ENCODE results near the gene SIRT3.

SIRT3 gene

DNA sequence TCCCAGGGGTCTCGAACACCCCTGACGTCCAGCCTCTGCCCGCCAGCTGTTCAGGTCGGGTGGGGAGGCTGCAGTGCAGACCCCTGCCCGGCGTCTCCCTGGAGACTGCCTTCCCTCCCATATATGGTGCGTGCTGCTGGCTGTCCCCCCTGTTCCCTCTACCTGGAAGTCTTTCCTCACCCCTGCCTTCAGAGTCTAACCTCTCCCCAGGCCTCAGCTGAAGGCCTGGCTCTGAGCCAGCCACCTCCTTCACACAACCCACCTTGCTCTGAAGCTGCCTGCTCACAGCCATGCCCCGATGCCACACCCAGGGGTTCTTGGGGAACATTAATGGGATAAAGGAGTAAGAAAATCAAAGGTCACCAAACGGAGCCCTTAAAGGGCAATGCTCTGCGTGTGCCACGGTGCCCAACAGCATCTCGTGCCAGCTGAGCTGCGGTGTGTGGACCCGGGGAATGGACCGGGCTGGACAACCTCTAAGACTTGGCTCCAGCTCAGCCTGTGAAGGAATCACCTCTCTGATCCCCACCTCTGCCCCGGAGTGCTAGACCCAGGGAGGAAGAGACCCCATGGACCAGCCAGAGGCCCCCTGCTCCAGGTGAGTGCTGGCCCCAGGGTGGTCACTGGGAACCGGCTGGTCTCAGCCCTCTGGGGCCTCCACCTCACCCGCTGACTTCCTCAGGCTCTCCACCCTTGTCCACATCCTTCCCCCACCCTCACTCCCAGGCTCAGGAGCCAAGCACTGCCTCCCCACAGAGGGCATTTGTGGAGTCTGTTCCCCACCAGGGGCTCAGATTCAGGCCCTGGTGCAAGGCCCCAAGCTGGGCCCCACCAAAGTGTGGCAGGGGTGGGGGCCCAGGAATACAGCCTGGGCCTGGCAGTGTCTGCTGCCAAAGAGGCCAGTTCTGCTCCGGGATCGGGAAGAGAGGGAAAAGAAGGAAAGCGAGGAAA is 42.1 kb upstream of the SIRT3 start, which contains the start of gene NLRP6:
Gene NLRP6, plus strand, starts transcription at position 407 of the 951 bp plus-strand sequence. Its CDS starts 163 bp downstream, at position 570.
- DNase-seq (ENCODE audit: low read depth): no peak
- TF ChIP-seq, protein P1, sequence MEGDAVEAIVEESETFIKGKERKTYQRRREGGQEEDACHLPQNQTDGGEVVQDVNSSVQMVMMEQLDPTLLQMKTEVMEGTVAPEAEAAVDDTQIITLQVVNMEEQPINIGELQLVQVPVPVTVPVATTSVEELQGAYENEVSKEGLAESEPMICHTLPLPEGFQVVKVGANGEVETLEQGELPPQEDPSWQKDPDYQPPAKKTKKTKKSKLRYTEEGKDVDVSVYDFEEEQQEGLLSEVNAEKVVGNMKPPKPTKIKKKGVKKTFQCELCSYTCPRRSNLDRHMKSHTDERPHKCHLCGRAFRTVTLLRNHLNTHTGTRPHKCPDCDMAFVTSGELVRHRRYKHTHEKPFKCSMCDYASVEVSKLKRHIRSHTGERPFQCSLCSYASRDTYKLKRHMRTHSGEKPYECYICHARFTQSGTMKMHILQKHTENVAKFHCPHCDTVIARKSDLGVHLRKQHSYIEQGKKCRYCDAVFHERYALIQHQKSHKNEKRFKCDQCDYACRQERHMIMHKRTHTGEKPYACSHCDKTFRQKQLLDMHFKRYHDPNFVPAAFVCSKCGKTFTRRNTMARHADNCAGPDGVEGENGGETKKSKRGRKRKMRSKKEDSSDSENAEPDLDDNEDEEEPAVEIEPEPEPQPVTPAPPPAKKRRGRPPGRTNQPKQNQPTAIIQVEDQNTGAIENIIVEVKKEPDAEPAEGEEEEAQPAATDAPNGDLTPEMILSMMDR (conservative IDR thresholded peaks at IDR 0.05; ENCODE audit: low read depth, low read length): no peak
- H3K4me3 ChIP-seq (ENCODE audit: low read depth, low read length): no peak within 1 kb of the TSS

DNA sequence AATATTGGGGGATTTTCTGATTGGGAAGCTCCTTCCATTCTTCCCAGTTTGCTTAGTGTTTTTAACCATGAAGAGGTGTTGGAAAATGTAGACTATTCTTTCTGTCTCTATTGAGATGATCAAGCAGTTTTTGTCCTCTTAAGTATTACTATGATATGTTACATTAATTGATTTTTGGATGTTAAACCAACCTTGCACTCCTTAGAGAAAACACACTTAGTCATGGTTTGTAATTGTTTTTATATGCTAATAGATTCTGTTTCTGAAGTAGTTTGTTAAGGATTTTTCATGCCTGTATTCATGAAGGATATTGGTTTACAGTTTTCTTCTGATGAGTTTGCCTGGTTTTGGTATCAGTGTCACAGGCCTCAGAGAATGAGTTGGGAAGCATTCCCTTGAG is 40.1 kb upstream of the SIRT3 start:
- no peak overlapping the region for H3K4me3 ChIP-seq (ENCODE audit: low read depth, low read length)
- DNase-seq (ENCODE audit: low read depth): no peak
- TF ChIP-seq, protein P1 (conservative IDR thresholded peaks at IDR 0.05; ENCODE audit: low read depth, low read length): no peak

DNA sequence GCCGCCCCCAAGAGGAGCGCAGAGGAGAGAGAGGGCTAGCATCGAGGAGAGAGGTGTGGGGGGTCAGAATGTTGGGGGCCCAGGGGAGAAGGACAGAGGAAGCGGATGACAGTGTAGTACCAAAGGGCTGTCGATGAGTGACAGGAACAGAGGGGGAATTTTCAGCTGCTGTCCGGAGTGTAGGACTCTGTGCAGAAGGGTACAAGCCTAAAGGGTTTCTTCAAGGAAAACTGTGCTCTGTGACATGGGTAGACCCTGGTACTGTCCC is 36.7 kb upstream of the SIRT3 start:
- TF ChIP-seq, protein P1 (conservative IDR thresholded peaks at IDR 0.05; ENCODE audit: low read depth, low read length): no peak
- no peak for DNase-seq (ENCODE audit: low read depth)
- no peak overlapping the region for H3K4me3 ChIP-seq (ENCODE audit: low read depth, low read length)

- TF ChIP-seq, protein P1 (conservative IDR thresholded peaks at IDR 0.05; ENCODE audit: low read depth, low read length): no peak
- no peak overlapping the region for H3K4me3 ChIP-seq (ENCODE audit: low read depth, low read length)
- DNase-seq (ENCODE audit: low read depth): no peak
Measured at GRCh38 chr11:272195-272930, 36.2 kb upstream of the SIRT3 start.

DNA sequence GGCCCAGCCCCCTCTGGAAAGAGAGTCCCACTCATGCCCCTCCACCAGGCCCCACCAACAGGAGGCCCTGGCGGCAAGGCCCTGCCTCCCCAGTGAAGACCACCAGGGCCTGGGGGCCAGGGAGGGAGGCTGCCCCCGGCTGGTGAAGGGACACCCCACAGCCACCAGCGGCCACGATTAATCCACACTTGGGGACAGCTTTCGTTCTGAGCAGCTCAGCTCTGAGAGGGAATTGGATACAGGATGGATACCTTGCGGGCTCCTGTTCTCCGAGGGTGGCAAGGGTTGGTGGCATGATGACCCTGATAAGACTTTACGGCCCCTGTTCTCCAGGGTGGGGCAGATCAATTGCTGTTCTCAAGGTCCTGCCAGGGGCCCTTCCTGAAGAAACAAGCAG is 35.2 kb upstream of the SIRT3 start:
- TF ChIP-seq, protein P1 (conservative IDR thresholded peaks at IDR 0.05; ENCODE audit: low read depth, low read length): no peak

DNA sequence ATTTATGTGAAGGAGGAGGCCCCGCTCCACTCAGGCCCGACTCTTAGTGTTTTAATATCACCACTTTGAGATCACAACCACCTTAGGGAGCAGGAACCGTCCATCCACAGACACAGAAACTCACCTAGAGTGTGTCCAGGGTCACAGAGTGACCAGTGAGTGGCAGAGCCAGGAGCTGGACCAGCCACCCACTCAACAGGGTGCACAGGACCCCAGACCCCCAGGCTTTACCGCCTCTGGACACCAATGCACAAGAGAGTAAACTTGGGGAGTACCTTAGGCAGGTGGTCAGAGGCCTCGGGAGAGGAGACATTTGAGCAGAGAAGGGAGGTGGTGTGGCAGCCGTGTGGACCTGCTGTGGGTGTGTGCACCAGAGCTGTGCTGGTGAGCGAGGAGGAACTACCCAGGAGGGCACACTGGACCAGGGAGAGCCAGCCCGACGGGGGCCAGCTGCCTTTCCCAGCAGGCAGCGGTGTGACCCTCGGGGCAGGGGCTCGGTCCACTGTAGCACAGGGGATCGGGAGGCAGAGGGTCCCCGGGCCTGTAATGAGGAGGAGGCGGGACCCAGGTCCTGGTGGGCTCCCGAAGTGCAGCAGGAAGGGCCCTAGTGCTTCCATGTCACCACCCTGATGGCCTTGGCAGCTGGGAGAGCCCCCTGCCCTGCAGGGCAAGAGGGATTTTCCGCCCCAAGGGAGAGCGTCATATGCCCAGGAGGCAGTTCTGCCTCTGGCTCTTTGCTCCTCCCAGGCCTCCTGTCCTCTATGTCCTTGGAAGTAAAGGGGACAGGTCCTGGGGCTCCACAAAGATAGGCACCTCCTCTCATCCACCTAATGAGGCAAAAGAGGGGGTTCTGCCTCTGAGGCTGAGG is 34.5 kb upstream of the SIRT3 start:
- TF ChIP-seq, protein P1 (conservative IDR thresholded peaks at IDR 0.05; ENCODE audit: low read depth, low read length): no peak
- no peak for DNase-seq (ENCODE audit: low read depth)
- no peak overlapping the region for H3K4me3 ChIP-seq (ENCODE audit: low read depth, low read length)

More for the DNA sequence above, 35.2 kb upstream of the SIRT3 start:
- no peak overlapping the region for H3K4me3 ChIP-seq (ENCODE audit: low read depth, low read length)
- DNase-seq (ENCODE audit: low read depth): no peak
